Peyer's patch (tissue), 4 donors: Measurements from ENCODE around the gene HIGD2A. TPM values are rescaled to one million over a fixed set of nuclear protein-coding genes. Genes with fewer than 3 reads are reported as not detected.
A peak's percentile ranks its signal among the peaks of the same experiment; 100 is the strongest.

Experiments
- DNase-seq, 3 donors: peaks; one replicate each; pipeline ENCODE4 v3.0.0-alpha.2; 2017 to 2019
- H3K27ac ChIP-seq, 4 donors: fragments of 200-600 bp; sonication (generic); one replicate each; pipeline ENCODE4 v1.5.1; 2016 to 2019
- H3K27me3 ChIP-seq, 2 donors: fragments of 200-600 bp; sonication (generic); one replicate each; pipeline ENCODE4 v1.5.1; 2019
- H3K36me3 ChIP-seq, 3 donors: fragments of 200-600 bp; sonication (generic); one replicate each; pipeline ENCODE4 v1.5.1; 2016 to 2019
- H3K4me1 ChIP-seq, 4 donors: fragments of 200-600 bp; sonication (generic); one replicate each; pipeline ENCODE4 v1.5.1; 2016 to 2019
- H3K4me3 ChIP-seq, 4 donors: fragments of 200-600 bp; sonication (generic); 1 replicate in 3 of 4; 2 replicates in 1 of 4; pipeline ENCODE4 v1.5.1; 2016 to 2019; ENCODE audit warnings: mild to moderate bottlenecking in 1 of 4
- H3K9me3 ChIP-seq, 4 donors: fragments of 200-600 bp; sonication (generic); one replicate each; pipeline ENCODE4 v1.5.1; 2016 to 2019; ENCODE audit warnings: mild to moderate bottlenecking in 1 of 4
- POLR2A ChIP-seq, 2 donors: fragments of 450-650 bp; IDR thresholded peaks; one replicate each; pipeline ENCODE4 v1.5.1; 2017; ENCODE audit warnings: antibody characterized with exemption in 2 of 2, mild to moderate bottlenecking in 2 of 2, moderate library complexity in 2 of 2
- total RNA-seq, 4 donors: library from RNA; depleted of rRNA; stranded (reverse); fragments of >200 nt; gene quantifications; one replicate each; pipeline ENCODE4 v1.1.0, GENCODE V29; 2016
- TF ChIP-seq, protein P1 (sequence below), 6 experiments: fragments of 450-650 bp in 4 of 6; fragments of 200-600 bp in 2 of 6; sonication (generic) in 1 of 6; IDR thresholded peaks; one replicate each; pipeline ENCODE4 v1.5.1; 2017 to 2019; ENCODE audit warnings: antibody characterized with exemption in 6 of 6, mild to moderate bottlenecking in 3 of 6, moderate library complexity in 1 of 6

The HIGD2A gene
- total RNA-seq, 4 donors from 2014 or later: 92.4 to 168 (median 140) TPM

DNA sequence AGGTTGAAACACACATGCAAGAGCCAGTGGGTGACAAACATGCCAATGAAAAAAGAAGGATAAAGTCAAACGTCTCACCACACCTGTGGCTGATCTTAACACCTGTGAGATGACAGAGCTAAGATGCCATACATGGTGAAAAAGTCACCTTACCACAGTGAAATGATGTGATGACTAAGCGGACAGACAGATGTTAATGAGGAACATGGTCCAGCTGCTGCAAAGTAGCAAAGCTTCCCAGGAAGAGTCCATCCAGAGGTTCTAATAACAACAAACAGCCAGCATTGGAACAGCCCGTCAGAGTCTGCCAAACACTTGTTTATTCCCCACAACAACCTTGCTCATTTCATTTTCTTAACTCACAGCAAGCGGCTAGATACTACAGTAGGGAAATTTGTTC is 28.9 kb upstream of the HIGD2A start:
- no peak for DNase-seq
- no peaks in the 10 kb centered on the region for H3K27me3 ChIP-seq
- TF ChIP-seq POLR2A (IDR thresholded peaks at IDR 0.05): no peak
- TF ChIP-seq, protein P1, sequence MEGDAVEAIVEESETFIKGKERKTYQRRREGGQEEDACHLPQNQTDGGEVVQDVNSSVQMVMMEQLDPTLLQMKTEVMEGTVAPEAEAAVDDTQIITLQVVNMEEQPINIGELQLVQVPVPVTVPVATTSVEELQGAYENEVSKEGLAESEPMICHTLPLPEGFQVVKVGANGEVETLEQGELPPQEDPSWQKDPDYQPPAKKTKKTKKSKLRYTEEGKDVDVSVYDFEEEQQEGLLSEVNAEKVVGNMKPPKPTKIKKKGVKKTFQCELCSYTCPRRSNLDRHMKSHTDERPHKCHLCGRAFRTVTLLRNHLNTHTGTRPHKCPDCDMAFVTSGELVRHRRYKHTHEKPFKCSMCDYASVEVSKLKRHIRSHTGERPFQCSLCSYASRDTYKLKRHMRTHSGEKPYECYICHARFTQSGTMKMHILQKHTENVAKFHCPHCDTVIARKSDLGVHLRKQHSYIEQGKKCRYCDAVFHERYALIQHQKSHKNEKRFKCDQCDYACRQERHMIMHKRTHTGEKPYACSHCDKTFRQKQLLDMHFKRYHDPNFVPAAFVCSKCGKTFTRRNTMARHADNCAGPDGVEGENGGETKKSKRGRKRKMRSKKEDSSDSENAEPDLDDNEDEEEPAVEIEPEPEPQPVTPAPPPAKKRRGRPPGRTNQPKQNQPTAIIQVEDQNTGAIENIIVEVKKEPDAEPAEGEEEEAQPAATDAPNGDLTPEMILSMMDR (IDR thresholded peaks at IDR 0.05): no peak
- H3K4me3 ChIP-seq: no peak overlapping the region
- H3K4me1 ChIP-seq: peaks cover 0 to 17% (median 5%) of the 10 kb centered on the region in 4 donors
- H3K9me3 ChIP-seq: no peaks in the 10 kb centered on the region
- no peak overlapping the region for H3K27ac ChIP-seq
- peaks cover 0 to 29% (median 0%) of the 10 kb centered on the region in 3 donors for H3K36me3 ChIP-seq

DNA sequence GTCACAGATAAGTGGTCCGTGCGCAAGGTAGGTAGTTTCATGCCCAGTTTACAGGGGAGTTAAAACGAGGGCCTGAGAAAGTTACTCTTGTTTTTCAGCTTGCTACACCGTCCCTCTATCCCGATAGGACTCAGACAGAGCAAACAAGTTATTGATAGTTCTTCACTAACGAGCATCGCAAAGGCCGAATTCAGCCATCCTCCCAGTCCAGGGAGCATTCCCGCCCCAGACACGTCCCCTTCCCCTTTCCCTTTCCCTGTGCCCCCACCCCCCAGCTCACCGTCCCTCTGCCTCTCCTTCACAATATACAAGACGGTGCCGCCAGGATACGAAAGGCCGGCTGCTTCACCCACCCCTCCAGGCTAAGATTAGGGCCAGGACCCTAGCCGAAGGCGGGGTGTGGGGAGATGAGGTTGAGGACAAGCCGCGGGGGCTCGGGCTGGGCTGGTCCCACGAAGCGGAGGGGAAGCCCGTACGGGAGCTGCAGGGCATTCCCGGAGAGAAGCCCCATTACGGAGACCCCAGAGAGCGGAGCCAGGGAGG is 27.6 kb upstream of the HIGD2A start:
- Histone ChIP-seq H3K4me1 (peaks cover 0 to 25% (median 12%) of the 10 kb centered on the region in 4 donors), H3K9me3 (no peaks in the 10 kb centered on the region), H3K27me3 (no peaks in the 10 kb centered on the region), H3K4me3 (peak overlapping the region; percentile 82 to 98 (median 90)), H3K36me3 (peaks cover 0 to 19% (median 0%) of the 10 kb centered on the region in 3 donors), H3K27ac (peak overlapping the region; percentile 76 to 84 (median 79))
- DNase-seq: peak in 2 of 3 donors; percentile 35 to 59
- TF ChIP-seq POLR2A (IDR thresholded peaks at IDR 0.05): no peak
- TF ChIP-seq, protein P1 (IDR thresholded peaks at IDR 0.05): no peak

DNA sequence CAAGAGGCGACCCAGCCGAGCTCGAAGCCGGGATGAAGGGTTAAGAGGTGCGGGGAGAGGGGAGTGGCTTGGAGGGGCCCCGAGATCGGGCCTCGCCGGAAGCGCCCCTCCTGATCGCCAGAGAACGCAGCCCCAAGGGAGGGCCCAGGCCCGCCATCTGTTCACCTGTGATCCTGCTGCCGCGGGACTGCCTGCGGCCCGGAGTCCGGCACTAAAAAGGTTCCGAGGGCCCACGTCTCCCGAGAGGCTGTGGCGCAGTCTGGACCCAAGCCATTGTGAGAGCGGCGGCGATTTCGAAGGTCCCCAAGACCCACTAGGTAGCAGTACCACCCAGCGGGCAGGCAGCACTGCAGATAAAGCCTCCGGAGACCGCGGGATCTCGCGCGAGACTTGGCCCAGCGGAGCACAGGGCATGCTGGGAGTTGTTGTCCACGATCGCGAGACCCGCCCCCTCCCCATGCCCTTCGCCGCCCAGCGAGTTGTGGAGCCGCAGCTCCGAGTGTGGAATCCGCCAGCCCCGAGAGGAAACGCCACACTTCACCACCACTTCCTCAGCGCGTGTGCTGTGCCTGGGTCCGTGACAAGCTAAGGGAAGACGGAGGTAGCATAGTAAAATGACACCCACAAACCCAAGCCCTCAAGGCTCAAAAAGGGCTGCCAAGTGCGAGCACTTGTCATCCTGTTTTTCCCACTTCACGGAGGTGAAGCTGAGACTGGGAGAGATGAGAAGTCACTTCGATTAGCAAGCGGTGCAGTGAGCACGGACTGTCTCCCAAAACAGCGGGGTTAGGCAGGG is 26.9 kb upstream of the HIGD2A start, which contains the start of gene KIAA1191:
Gene KIAA1191, minus strand, starts transcription at position 328 of the 796 bp plus-strand sequence. CDS start 2,256 bp downstream, outside the sequence.
- Histone ChIP-seq H3K36me3 (peaks cover 0 to 19% (median 0%) of the 10 kb centered on the region in 3 donors), H3K27me3 (no peaks in the 10 kb centered on the region)
- TF ChIP-seq, protein P1 (IDR thresholded peaks at IDR 0.05): peak in 5 of 6 experiments; percentile 7 to 47 (median 25)
- peak; percentile 77 to 92 for TF ChIP-seq POLR2A (IDR thresholded peaks at IDR 0.05)

DNA sequence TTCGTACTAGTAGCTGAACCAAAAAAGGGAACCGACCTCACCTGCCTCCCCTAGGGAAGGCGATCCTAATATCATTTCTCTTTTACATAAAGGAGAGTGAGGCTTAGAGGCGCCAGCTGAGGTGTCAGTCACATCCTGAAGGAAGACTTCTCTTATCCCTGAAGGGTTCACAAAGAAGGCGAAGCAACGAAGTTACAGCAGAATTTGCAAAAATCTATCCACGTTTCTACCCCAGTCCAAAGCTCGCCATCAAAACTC is 26.4 kb upstream of the HIGD2A start:
- no peaks in the 10 kb centered on the region for H3K9me3 ChIP-seq
- peak overlapping the region; percentile 76 to 84 (median 79) for H3K27ac ChIP-seq
- no peak for DNase-seq
- TF ChIP-seq POLR2A (IDR thresholded peaks at IDR 0.05): no peak
- TF ChIP-seq, protein P1 (IDR thresholded peaks at IDR 0.05): no peak
- peak overlapping the region; percentile 82 to 98 (median 90) for H3K4me3 ChIP-seq
- peaks cover 0 to 26% (median 14%) of the 10 kb centered on the region in 4 donors for H3K4me1 ChIP-seq
- H3K27me3 ChIP-seq: no peaks in the 10 kb centered on the region
- peaks cover 0 to 15% (median 0%) of the 10 kb centered on the region in 3 donors for H3K36me3 ChIP-seq

More for the DNA sequence above, 26.9 kb upstream of the HIGD2A start, which contains the start of gene KIAA1191:
- peak within 1 kb of the TSS; percentile 76 to 84 (median 79) for H3K27ac ChIP-seq
- peaks cover 0 to 26% (median 14%) of the 10 kb centered on the region in 4 donors for H3K4me1 ChIP-seq
- no peaks in the 10 kb centered on the region for H3K9me3 ChIP-seq
- peak; percentile 96 to 99 (median 98) for DNase-seq
- H3K4me3 ChIP-seq: peak within 1 kb of the TSS; percentile 82 to 98 (median 90)

DNA sequence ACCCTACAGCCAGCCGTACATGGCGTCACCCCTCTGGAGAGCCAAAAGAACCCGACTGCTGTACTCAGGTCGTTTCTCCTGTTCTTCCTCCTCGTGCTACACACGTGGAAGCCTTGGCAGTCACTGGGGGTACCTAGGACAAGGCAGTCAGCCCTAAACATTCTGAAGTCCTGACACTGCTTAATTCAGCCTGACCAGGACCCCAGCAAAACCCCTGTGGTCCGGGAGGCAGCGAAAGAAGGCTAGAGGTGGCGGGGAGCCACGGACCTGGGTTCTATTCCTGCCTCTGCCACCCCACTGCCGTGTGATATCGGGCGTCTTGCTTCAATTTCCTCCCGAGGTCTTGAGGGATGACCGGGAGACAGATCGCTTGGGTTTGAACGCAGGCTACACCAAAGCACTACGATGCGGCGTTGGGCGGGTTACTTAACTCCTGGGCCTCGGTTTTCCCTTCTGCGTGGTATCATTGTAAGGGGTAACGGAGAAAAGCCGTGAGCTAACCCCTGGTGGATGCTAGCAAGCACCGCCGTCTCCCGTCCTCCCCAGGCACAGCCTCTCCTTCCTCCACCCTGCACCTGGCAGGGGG is 23.7 kb upstream of the HIGD2A start:
- Histone ChIP-seq H3K27me3 (no peaks in the 10 kb centered on the region), H3K27ac (peak overlapping the region; percentile 9 to 78 (median 66))
- no peak for DNase-seq

More for the DNA sequence above, 23.7 kb upstream of the HIGD2A start:
- peaks cover 0 to 26% (median 12%) of the 10 kb centered on the region in 4 donors for H3K4me1 ChIP-seq
- H3K4me3 ChIP-seq: peak overlapping the region; percentile 76 to 94 (median 84)
- H3K36me3 ChIP-seq: no peaks in the 10 kb centered on the region
- no peak for TF ChIP-seq POLR2A (IDR thresholded peaks at IDR 0.05)
- TF ChIP-seq, protein P1 (IDR thresholded peaks at IDR 0.05): no peak
- no peaks in the 10 kb centered on the region for H3K9me3 ChIP-seq
